ENCODE results near the gene NOL7.

Gene NOL7

DNA sequence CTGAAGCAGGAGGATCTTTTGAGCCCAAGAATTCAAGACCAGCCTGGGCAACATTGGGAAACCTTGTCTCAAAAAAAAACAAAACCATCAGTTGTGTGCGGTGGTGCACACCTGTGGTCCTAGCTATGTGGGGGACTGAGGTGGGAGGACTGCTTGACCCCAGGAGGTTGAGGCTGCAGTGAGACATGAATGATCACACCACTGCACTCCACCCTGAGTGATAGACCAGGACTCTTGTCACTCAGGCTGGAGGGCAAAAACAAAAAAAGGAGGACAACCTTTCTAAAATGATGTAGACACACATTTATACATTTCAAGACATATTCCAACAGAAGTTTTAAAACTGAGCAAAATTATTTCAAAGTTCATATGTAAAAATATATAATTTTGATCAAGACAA is 45.1 kb downstream of the NOL7 start:
- Mint-ChIP-seq H3K9me3 (no peaks in the 10 kb centered on the region), H3K36me3 (peaks cover 7% of the 10 kb centered on the region), H3K4me1 (peaks cover 87% of the 10 kb centered on the region), H3K27me3 (no peaks in the 10 kb centered on the region), H3K27ac (no peak overlapping the region), H3K4me3 (peak overlapping the region; percentile 23)

DNA sequence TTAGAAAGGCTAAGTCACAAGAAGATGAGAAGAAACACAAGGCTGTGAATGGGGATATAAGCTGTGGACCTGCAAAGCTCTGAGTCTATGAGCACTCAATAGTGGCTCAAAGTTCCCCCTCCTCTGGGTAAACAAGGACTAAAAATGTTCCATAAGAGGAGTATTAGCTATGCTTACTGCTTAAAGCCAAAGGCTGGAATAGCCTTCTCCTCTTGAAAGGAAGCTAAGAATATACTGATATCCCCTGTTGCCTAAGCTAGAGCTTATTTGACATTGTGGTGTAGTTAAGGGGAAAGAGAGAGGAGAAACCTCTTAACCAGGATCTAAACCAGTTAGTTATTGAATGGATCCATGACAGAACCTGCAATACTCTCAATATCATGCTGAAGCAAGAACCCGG is 45.8 kb downstream of the NOL7 start:
- peaks cover 4% of the 10 kb centered on the region for H3K36me3 Mint-ChIP-seq
- H3K27me3 Mint-ChIP-seq = no peaks in the 10 kb centered on the region
- no peaks in the 10 kb centered on the region for H3K9me3 Mint-ChIP-seq
- H3K4me1 Mint-ChIP-seq = peaks cover 90% of the 10 kb centered on the region
- H3K4me3 Mint-ChIP-seq = no peak overlapping the region
- H3K27ac Mint-ChIP-seq = peak overlapping the region; percentile 3

DNA sequence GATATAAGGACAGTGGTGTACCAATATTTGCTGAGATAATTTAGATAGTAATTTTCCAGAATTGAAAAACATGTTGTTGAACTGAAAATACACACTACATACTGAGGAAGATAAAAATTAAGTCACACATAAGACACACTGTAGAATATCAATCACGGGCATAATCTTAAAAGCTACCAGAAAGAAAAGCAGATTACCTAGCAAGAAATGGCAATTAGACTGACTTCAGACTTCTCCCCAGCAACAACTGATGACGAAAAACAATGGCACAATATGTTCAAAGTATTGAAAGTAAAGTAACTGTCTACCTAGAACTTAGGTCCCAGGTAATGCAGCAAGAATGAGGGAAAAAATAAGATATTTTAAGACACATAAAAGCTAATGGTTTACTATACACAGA is 46.5 kb downstream of the NOL7 start:
- Mint-ChIP-seq H3K27me3 (no peaks in the 10 kb centered on the region), H3K27ac (peak overlapping the region; percentile 32), H3K4me1 (peaks cover 92% of the 10 kb centered on the region), H3K36me3 (peaks cover 2% of the 10 kb centered on the region), H3K4me3 (no peak overlapping the region), H3K9me3 (no peaks in the 10 kb centered on the region)

DNA sequence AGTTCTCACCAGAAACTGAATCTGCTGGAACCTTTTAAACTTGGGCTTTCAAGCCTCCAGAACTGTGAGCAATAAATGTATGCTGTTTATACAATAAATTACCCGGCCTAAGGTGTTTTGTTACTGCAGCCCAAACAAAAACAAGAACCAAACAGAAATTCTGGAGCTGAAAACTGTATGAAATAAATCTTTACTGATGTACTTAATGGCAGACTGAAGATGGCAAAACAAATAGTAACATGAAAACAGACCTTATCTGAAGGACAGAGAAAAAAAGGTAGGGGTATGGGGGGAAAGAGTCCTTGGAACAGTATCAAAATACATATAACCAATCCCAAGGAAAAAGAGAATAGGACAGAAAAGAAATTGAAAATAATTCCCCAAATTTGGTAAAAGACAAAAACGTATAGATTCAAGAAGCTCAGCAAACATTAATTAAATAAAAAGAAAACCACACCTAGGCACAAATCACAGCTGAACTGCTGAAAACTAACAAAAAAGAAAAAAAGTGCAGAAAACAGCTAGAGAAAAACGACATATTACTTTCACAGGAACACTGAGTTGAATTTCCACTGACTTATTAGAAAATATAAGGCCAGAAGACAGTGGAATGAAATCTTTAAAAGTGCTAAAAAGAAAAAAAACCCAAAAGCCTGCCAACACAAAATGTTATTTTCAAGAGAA is 47.7 kb downstream of the NOL7 start:
- Mint-ChIP-seq H3K36me3 (peaks cover 1% of the 10 kb centered on the region), H3K4me1 (peaks cover 95% of the 10 kb centered on the region), H3K27me3 (no peaks in the 10 kb centered on the region), H3K27ac (peak overlapping the region; percentile 83), H3K9me3 (no peaks in the 10 kb centered on the region), H3K4me3 (peak overlapping the region; percentile 53)

DNA sequence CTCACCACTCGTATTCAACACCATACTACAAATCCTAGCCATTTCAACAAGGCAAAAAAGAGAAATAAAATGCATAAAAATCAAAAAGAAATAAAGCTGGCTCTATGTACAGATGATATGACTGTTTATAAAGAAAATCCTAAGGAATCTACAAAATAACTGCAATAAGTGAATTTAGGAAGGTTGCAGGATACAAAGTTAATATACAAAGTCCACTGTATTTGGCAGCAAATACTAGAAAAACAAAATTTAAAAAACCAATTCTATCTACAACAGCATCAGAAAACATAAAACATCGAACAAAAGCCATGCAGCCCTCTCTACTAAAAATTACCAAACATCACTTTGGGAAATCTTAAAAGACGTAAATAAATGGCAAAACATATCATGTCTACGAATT is 48.9 kb downstream of the NOL7 start:
- Mint-ChIP-seq H3K27me3 (no peaks in the 10 kb centered on the region), H3K36me3 (peaks cover 4% of the 10 kb centered on the region), H3K27ac (no peak overlapping the region), H3K9me3 (no peaks in the 10 kb centered on the region), H3K4me1 (peaks cover 99% of the 10 kb centered on the region), H3K4me3 (peak overlapping the region; percentile 8)

DNA sequence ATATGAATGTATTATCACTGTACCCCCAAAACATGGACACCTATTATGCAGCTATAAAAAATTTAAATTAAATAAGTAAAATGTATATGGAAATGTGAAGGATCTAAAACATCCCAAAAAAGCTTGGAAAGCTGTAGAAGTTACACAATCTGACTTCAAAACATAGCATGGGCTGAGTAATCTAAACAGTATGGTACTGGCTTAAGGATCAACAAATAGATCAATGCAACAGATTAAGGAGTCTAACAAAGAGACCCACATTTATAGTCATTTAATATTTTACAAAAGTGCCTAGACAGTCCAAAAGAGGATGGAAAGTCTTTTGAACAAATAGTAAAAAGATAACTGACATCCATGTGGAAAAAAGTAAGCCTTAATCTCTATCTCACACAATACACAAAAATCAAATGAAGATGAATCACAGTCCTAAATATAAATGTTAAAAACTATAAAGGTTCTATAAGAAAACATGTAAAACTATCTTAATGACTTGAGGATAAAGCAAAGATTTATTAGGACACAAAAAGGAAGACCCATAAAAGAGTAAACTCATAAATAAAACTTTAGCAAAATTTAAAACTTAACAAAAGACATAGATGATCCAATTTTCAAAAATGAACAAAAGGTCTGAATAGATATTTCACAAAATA is 49.7 kb downstream of the NOL7 start:
- H3K27ac Mint-ChIP-seq = no peak overlapping the region
- no peaks in the 10 kb centered on the region for H3K9me3 Mint-ChIP-seq
- peaks cover 6% of the 10 kb centered on the region for H3K36me3 Mint-ChIP-seq
- H3K4me1 Mint-ChIP-seq = peaks cover 99% of the 10 kb centered on the region
- no peaks in the 10 kb centered on the region for H3K27me3 Mint-ChIP-seq
- peak overlapping the region; percentile 12 for H3K4me3 Mint-ChIP-seq

DNA sequence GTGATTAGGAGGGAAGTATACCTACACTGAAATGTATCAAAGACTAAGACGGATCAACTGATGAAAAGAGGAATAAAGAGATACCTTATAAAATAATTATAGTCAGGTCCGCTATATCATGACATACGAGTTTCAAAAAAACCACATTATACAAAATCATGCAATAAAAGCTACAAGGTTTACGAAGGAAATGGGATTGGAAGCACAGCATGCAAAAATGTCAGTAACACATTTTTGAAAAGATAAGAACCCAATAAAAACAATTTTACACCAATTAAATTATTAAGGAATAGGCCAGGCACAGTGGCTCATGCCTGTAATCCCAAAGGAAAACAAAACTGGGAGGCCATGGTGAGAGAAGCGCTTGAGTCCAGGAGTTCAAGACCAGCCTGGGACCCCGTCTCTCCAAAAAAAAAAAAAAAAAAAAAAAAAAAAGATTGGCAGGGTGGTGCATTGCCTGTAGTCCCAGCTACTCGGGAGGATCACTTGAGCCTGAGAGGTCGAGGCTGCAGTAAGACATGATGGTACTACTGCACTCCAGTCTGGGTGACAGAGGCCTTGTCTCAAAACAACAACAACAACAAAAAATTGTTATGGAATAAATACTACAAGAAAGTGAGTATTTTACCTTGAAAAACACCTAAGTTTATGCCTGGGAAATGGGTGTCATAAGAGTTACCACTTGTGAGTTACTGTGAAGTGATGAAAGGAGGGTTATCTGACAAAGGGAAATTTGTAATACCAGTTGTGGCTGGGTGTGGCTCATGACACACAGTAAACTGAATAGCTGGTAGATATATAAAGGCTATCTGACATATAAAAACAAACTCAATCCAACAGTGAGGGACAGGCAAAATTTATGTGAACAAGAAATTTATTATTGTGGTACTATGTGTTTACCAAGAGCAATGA is 51.3 kb downstream of the NOL7 start:
- Mint-ChIP-seq H3K9me3 (no peaks in the 10 kb centered on the region), H3K27me3 (no peaks in the 10 kb centered on the region), H3K27ac (peak overlapping the region; percentile 30), H3K36me3 (peaks cover 8% of the 10 kb centered on the region), H3K4me3 (peak overlapping the region; percentile 31), H3K4me1 (peaks cover 94% of the 10 kb centered on the region)

DNA sequence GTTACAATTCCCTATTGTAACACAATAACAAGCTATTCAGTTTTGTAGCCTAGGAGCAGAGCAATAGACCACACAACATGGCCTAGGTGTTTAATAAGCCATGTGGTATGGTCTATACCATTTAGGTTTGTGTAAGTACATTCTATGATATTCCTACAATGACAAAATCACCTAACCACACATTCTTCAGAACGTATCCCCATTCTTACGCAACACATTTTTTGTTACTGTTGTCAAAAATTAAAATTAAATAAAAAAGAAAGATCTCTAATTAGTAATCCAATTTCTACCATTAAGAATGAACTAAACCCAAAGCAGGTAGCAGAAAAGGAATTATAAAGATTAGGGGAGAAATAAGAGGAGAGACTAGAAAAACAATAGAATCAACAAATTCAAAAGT is 52.5 kb downstream of the NOL7 start:
- no peaks in the 10 kb centered on the region for H3K9me3 Mint-ChIP-seq
- H3K4me1 Mint-ChIP-seq = peaks cover 94% of the 10 kb centered on the region
- H3K27me3 Mint-ChIP-seq = no peaks in the 10 kb centered on the region
- peak overlapping the region; percentile 68 for H3K4me3 Mint-ChIP-seq
- H3K36me3 Mint-ChIP-seq = peaks cover 9% of the 10 kb centered on the region
- no peak overlapping the region for H3K27ac Mint-ChIP-seq

DNA sequence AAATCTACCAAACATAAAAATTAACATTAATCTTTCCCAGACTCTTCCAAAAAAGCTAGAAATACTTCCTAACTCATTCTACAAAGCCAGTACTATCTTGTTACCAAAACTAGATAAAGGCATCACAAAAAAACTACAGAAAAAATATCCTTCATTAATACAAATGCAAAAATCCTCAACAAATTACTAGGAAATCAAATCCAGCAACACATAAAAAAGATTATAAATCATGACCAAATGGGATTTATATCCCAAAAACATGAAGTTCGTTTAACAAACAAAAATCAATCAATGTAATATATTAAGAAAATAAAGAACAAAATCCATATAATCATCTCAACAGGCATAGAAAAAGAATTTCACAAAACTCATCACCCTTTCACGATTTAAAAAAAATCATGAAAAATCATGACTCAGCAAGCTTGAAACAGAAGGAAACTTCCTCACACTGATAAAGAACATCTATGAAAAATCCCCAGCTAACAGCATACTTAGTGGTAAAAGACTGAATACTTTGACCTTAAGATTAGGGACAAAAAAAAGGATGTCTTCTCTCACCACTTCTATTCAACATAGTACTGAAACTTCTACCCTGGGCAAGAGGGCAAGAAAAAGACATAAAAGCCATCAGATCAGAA is 53.3 kb downstream of the NOL7 start:
- H3K4me3 Mint-ChIP-seq = peak overlapping the region; percentile 68
- H3K27ac Mint-ChIP-seq = peak overlapping the region; percentile 96
- H3K36me3 Mint-ChIP-seq = peaks cover 12% of the 10 kb centered on the region

DNA sequence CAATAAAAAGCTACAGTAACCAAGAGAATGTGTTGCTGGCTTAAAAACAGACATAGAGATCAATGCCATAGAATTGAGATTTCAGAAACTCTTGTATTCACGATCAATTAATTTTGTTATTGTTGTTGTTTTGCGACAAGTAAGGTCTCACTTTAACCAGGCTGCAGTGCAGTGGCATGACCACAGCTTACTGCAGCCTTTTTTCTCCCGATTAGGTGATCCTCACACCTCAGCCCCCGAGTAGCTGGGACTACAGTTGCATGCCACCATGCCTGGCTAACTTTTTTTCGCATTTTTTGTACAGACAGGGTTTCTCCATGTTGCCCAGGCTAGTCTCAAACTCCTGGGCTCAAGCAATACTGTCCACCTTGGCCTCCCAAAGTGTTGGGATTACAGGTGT is 54.3 kb downstream of the NOL7 start:
- H3K27ac Mint-ChIP-seq = peak overlapping the region; percentile 96
- peaks cover 93% of the 10 kb centered on the region for H3K4me1 Mint-ChIP-seq
- H3K9me3 Mint-ChIP-seq = no peaks in the 10 kb centered on the region
- no peak overlapping the region for H3K4me3 Mint-ChIP-seq
- no peaks in the 10 kb centered on the region for H3K27me3 Mint-ChIP-seq
- peaks cover 17% of the 10 kb centered on the region for H3K36me3 Mint-ChIP-seq

More for the DNA sequence above, 53.3 kb downstream of the NOL7 start:
- H3K9me3 Mint-ChIP-seq = no peaks in the 10 kb centered on the region
- peaks cover 94% of the 10 kb centered on the region for H3K4me1 Mint-ChIP-seq
- no peaks in the 10 kb centered on the region for H3K27me3 Mint-ChIP-seq
